ENCODE data around the gene NSMCE4A.
"Not testable (repeated sequence)": the region's sequence is repeated elsewhere in the genome, so short reads cannot be mapped to it uniquely, and the experiment has no call there.

Gene NSMCE4A

GRCh38 chr10:122007415-122007814 lies 32.4 kb upstream of the NSMCE4A start:
- Histone ChIP-seq H3K9me3 (ENCODE audit: insufficient read depth, low read length) (0 out of 2 replicates have a peak, but pooled peaks cover under 1% of the 10 kb centered on the region), H3K4me3 (ENCODE audit: insufficient read length, low read depth) (no peak overlapping the region), H3K27me3 (ENCODE audit: insufficient read depth, insufficient read length) (no peaks in the 10 kb centered on the region), H3K9ac (ENCODE audit: insufficient read length, low read depth) (no peak overlapping the region), H3K36me3 (ENCODE audit: insufficient read depth, insufficient read length, low read length) (no peaks in the 10 kb centered on the region), H3K4me1 (ENCODE audit: insufficient read depth, insufficient read length) (no peaks in the 10 kb centered on the region)
- TF ChIP-seq YY1 (IDR thresholded peaks at IDR 0.05; ENCODE audit: insufficient read depth, insufficient read length) (no peak), SUZ12 (IDR thresholded peaks at IDR 0.05; ENCODE audit: extremely low read depth, insufficient read depth, insufficient read length) (no peak), ZNF274 (IDR thresholded peaks at IDR 0.05; ENCODE audit: low read depth, low read length) (no peak)
- no peak for DNase-seq (ENCODE audit: low read depth, low spot score)

- peaks cover 11% of the 10 kb centered on the region; the same call in 1 of the 2 replicates for H3K9me3 ChIP-seq (ENCODE audit: insufficient read depth, low read length)
These were observed 26.7 kb upstream of the NSMCE4A start for GRCh38 chr10:122001698-122002097.

DNA sequence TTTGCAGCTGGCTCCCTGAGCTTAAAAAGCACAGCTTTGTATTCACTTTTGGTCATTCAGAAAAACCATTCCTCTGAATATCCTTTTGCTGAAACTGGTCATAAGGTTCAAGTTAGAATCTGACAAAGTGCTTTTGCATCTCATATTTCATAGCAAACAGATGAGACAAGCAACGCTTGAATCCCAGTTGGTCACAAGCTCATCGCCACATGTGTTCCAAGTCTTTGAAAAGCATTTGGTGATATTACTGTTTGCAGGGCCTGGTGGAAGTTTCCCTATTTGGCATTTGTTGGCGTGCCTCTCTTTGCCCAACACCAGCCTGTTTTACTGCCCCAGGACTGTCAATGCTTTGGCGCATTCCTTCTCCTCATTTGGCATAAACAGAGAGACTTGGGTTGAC lies 24.3 kb upstream of the NSMCE4A start:
- no peak for DNase-seq (ENCODE audit: low read depth, low spot score)
- no peak overlapping the region for H3K9ac ChIP-seq (ENCODE audit: insufficient read length, low read depth)
- H3K4me3 ChIP-seq (ENCODE audit: insufficient read length, low read depth): no peak overlapping the region
- H3K27me3 ChIP-seq (ENCODE audit: insufficient read depth, insufficient read length): no peaks in the 10 kb centered on the region
- peaks cover 3% of the 10 kb centered on the region for H3K4me1 ChIP-seq (ENCODE audit: insufficient read depth, insufficient read length)
- TF ChIP-seq YY1 (IDR thresholded peaks at IDR 0.05; ENCODE audit: insufficient read depth, insufficient read length): no peak
- TF ChIP-seq ZNF274 (IDR thresholded peaks at IDR 0.05; ENCODE audit: low read depth, low read length): no peak
- no peak for TF ChIP-seq SUZ12 (IDR thresholded peaks at IDR 0.05; ENCODE audit: extremely low read depth, insufficient read depth, insufficient read length)
- peaks cover 11% of the 10 kb centered on the region; the same call in 1 of the 2 replicates for H3K9me3 ChIP-seq (ENCODE audit: insufficient read depth, low read length)
- H3K36me3 ChIP-seq (ENCODE audit: insufficient read depth, insufficient read length, low read length): no peaks in the 10 kb centered on the region

More at GRCh38 chr10:122001698-122002097, 26.7 kb upstream of the NSMCE4A start:
- TF ChIP-seq ZNF274 (IDR thresholded peaks at IDR 0.05; ENCODE audit: low read depth, low read length) (no peak), SUZ12 (IDR thresholded peaks at IDR 0.05; ENCODE audit: extremely low read depth, insufficient read depth, insufficient read length) (no peak), YY1 (IDR thresholded peaks at IDR 0.05; ENCODE audit: insufficient read depth, insufficient read length) (no peak)
- H3K9ac ChIP-seq (ENCODE audit: insufficient read length, low read depth): no peak overlapping the region
- DNase-seq (ENCODE audit: low read depth, low spot score): no peak
- no peaks in the 10 kb centered on the region for H3K36me3 ChIP-seq (ENCODE audit: insufficient read depth, insufficient read length, low read length)
- H3K4me1 ChIP-seq (ENCODE audit: insufficient read depth, insufficient read length): no peaks in the 10 kb centered on the region
- H3K27me3 ChIP-seq (ENCODE audit: insufficient read depth, insufficient read length): no peaks in the 10 kb centered on the region
- H3K4me3 ChIP-seq (ENCODE audit: insufficient read length, low read depth): no peak overlapping the region

DNA sequence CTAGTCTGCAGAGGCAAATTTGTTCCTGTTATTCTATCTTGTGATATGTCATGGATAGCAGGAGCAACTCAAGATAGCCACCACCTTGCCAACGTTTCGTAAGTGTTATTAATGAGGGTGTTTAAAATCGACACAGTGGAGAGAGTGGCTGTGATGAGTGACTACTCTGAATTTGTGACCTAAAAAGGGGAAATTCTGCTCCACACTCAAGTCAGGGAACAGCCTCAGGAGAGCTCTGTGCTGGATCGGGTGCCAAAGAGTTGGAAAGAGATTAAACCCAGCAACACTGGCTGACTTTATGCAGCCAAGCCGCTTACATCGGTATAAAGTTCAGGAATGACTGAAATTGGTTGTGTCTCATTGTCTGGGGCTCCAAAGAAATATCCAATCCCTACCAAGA lies 23.4 kb upstream of the NSMCE4A start:
- no peak overlapping the region for H3K9ac ChIP-seq (ENCODE audit: insufficient read length, low read depth)
- DNase-seq (ENCODE audit: low read depth, low spot score): no peak
- H3K36me3 ChIP-seq (ENCODE audit: insufficient read depth, insufficient read length, low read length): no peaks in the 10 kb centered on the region
- no peaks in the 10 kb centered on the region for H3K27me3 ChIP-seq (ENCODE audit: insufficient read depth, insufficient read length)
- H3K4me1 ChIP-seq (ENCODE audit: insufficient read depth, insufficient read length): peaks cover 3% of the 10 kb centered on the region
- no peak overlapping the region for H3K4me3 ChIP-seq (ENCODE audit: insufficient read length, low read depth)
- H3K9me3 ChIP-seq (ENCODE audit: insufficient read depth, low read length): peaks cover 11% of the 10 kb centered on the region; the same call in 1 of the 2 replicates
- TF ChIP-seq YY1 (IDR thresholded peaks at IDR 0.05; ENCODE audit: insufficient read depth, insufficient read length) (no peak), SUZ12 (IDR thresholded peaks at IDR 0.05; ENCODE audit: extremely low read depth, insufficient read depth, insufficient read length) (no peak), ZNF274 (IDR thresholded peaks at IDR 0.05; ENCODE audit: low read depth, low read length) (no peak)

GRCh38 chr10:121994429-121994941 lies 19.5 kb upstream of the NSMCE4A start:
- TF ChIP-seq SUZ12 (IDR thresholded peaks at IDR 0.05; ENCODE audit: extremely low read depth, insufficient read depth, insufficient read length) (no peak), YY1 (IDR thresholded peaks at IDR 0.05; ENCODE audit: insufficient read depth, insufficient read length) (no peak), ZNF274 (IDR thresholded peaks at IDR 0.05; ENCODE audit: low read depth, low read length) (no peak)
- no peak for DNase-seq (ENCODE audit: low read depth, low spot score)
- H3K27me3 ChIP-seq (ENCODE audit: insufficient read depth, insufficient read length): no peaks in the 10 kb centered on the region

DNA sequence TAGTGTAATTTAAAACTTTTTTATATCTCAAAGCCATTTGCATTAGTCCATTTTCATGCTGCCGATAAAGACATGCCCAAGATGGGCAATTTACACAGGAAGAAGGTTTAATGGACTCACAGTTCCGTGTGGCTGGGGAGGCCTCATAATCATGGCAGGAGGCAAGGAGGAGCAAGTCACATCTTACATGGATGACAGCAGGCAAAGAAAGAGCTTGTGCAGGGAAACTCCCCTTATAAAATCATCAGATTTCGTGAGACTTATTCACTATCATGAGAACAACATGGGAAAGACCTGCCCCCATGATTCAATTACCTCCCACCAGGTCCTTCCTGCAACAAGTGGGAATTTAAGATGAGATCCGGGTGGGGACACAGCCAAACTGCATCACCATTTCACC lies 16.7 kb upstream of the NSMCE4A start:
- H3K27me3 ChIP-seq (ENCODE audit: insufficient read depth, insufficient read length); H3K9me3 ChIP-seq (ENCODE audit: insufficient read depth, low read length); H3K4me3 ChIP-seq (ENCODE audit: insufficient read length, low read depth); DNase-seq (ENCODE audit: low read depth, low spot score); H3K9ac ChIP-seq (ENCODE audit: insufficient read length, low read depth); H3K4me1 ChIP-seq (ENCODE audit: insufficient read depth, insufficient read length); H3K36me3 ChIP-seq (ENCODE audit: insufficient read depth, insufficient read length, low read length): not testable (repeated sequence)

More at GRCh38 chr10:121994429-121994941, 19.5 kb upstream of the NSMCE4A start:
- H3K4me1 ChIP-seq (ENCODE audit: insufficient read depth, insufficient read length): peaks cover 3% of the 10 kb centered on the region
- no peak overlapping the region for H3K4me3 ChIP-seq (ENCODE audit: insufficient read length, low read depth)
- H3K9ac ChIP-seq (ENCODE audit: insufficient read length, low read depth): no peak overlapping the region
- no peaks in the 10 kb centered on the region for H3K36me3 ChIP-seq (ENCODE audit: insufficient read depth, insufficient read length, low read length)
- no peaks in the 10 kb centered on the region for H3K9me3 ChIP-seq (ENCODE audit: insufficient read depth, low read length)

DNA sequence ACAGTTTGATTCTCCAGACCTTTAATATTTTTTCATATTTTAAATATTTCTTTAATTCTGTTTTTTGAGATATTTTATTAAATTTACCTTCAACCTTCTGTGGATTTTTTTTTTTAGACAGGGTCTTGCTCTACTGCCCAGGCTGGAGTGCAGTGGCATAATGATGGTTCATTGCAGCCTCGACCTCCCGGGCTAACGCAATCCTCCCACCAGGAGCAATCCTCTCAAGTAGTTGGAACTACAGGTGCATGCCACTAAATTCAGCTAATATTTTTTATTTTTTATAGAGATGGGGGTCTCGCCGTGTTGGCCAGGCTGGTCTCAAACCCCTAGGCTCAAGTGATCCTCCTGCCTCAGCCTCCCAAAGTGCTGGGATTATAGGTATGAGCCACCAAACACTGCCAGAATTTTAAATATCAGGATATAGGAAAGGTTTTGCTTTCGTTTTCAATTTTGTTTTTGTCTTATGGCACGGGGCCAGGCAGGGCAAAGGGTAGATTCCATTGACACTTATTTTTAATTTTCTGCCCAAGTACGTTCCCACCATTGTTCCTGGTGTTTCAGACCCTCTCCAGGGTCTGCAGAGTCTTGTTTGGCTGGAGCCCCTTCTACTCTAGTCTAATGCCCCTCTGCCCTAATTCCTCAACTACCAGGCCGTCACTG lies 15.1 kb upstream of the NSMCE4A start:
- no peaks in the 10 kb centered on the region for H3K27me3 ChIP-seq (ENCODE audit: insufficient read depth, insufficient read length)
- no peak overlapping the region for H3K4me3 ChIP-seq (ENCODE audit: insufficient read length, low read depth)
- H3K9ac ChIP-seq (ENCODE audit: insufficient read length, low read depth): no peak overlapping the region
- TF ChIP-seq ZNF274 (IDR thresholded peaks at IDR 0.05; ENCODE audit: low read depth, low read length) (no peak), YY1 (IDR thresholded peaks at IDR 0.05; ENCODE audit: insufficient read depth, insufficient read length) (no peak), SUZ12 (IDR thresholded peaks at IDR 0.05; ENCODE audit: extremely low read depth, insufficient read depth, insufficient read length) (no peak)
- DNase-seq (ENCODE audit: low read depth, low spot score): no peak
- H3K4me1 ChIP-seq (ENCODE audit: insufficient read depth, insufficient read length): no peaks in the 10 kb centered on the region
- H3K36me3 ChIP-seq (ENCODE audit: insufficient read depth, insufficient read length, low read length): no peaks in the 10 kb centered on the region
- H3K9me3 ChIP-seq (ENCODE audit: insufficient read depth, low read length): no peaks in the 10 kb centered on the region

All from NT2/D1 (cell line).